Measurements from ENCODE around the gene OR2AT4.

Gene OR2AT4

GRCh38 chr11:75083217-75083605 is 13.5 kb downstream of the OR2AT4 start:
- H3K27me3 ChIP-seq (ENCODE audit: control insufficient read depth, insufficient read depth, low read length) = no peaks in the 10 kb centered on the region
- H3K9me3 ChIP-seq (ENCODE audit: control insufficient read depth, insufficient read depth, low read depth, low read length) = no peaks in the 10 kb centered on the region
- H3K27ac ChIP-seq (ENCODE audit: low read depth, low read length) = no peak overlapping the region
- no peaks in the 10 kb centered on the region for H3K36me3 ChIP-seq (ENCODE audit: control insufficient read depth, insufficient read depth, low read length)
- H3K4me3 ChIP-seq (ENCODE audit: low read depth, low read length) = no peak overlapping the region
- H3K9ac ChIP-seq (ENCODE audit: low read length) = no peak overlapping the region
- H3K4me1 ChIP-seq (ENCODE audit: control insufficient read depth, insufficient read depth, low read length) = no peaks in the 10 kb centered on the region

DNA sequence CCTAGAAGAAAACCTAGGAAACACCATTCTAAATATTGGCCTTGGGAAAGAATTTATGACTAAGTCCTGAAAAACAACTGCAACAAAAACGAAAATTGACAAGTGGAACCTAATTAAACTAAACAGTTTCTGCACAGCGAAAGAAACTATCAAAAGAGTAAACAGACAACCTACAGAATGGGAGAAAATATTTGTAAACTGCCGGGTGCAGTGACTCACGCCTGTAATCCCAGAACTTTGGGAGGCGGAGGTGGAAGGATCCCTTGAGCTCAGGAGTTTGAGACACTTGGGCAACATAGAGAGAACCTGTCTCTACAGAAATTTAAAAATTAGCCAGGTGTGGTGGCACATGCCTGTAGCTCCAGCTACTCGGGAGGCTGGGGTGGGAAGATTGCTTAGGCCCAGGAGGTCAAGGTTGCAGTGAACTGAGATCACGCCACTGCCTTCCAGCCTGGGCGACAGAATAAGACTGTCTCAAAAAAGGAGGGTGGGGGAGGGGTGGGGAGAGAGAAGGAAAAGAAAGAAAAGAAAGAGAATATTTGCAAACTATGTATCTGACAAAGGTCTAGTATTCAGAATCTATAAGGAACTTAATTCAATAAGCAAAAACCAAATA is 14.0 kb downstream of the OR2AT4 start:
- H3K4me1 ChIP-seq (ENCODE audit: control insufficient read depth, insufficient read depth, low read length) = no peaks in the 10 kb centered on the region
- H3K9ac ChIP-seq (ENCODE audit: low read length) = no peak overlapping the region
- H3K27me3 ChIP-seq (ENCODE audit: control insufficient read depth, insufficient read depth, low read length) = no peaks in the 10 kb centered on the region
- no peak overlapping the region for H3K4me3 ChIP-seq (ENCODE audit: low read depth, low read length)
- no peaks in the 10 kb centered on the region for H3K36me3 ChIP-seq (ENCODE audit: control insufficient read depth, insufficient read depth, low read length)
- no peak overlapping the region for H3K27ac ChIP-seq (ENCODE audit: low read depth, low read length)
- no peaks in the 10 kb centered on the region for H3K9me3 ChIP-seq (ENCODE audit: control insufficient read depth, insufficient read depth, low read depth, low read length)

GRCh38 chr11:75079546-75079945 is 17.1 kb downstream of the OR2AT4 start:
- H3K4me1 ChIP-seq (ENCODE audit: control insufficient read depth, insufficient read depth, low read length) = no peaks in the 10 kb centered on the region
- no peaks in the 10 kb centered on the region for H3K27me3 ChIP-seq (ENCODE audit: control insufficient read depth, insufficient read depth, low read length)
- no peaks in the 10 kb centered on the region for H3K9me3 ChIP-seq (ENCODE audit: control insufficient read depth, insufficient read depth, low read depth, low read length)
- no peak overlapping the region for H3K4me3 ChIP-seq (ENCODE audit: low read depth, low read length)
- no peaks in the 10 kb centered on the region for H3K36me3 ChIP-seq (ENCODE audit: control insufficient read depth, insufficient read depth, low read length)
- no peak overlapping the region for H3K9ac ChIP-seq (ENCODE audit: low read length)
- H3K27ac ChIP-seq (ENCODE audit: low read depth, low read length) = no peak overlapping the region

DNA sequence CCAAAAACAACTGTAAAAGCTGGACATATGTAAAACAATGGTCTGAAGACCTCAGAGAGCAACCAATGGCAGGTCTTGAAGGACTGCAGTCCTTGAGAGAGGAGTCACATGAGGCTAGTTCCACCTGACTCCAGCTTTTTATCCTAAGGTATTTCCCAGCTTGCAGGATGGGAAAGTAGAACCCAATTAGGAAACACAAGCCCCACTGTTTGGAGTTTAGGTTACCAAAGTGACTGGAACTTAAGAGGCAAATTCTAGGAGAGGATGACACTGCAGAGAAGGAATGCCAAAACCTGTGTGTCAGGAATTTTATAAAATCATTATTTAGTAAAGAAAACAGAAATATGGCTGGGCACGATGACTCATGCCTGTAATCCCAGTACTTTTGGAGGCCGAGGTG is 18.4 kb downstream of the OR2AT4 start:
- H3K4me1 ChIP-seq (ENCODE audit: control insufficient read depth, insufficient read depth, low read length) = no peaks in the 10 kb centered on the region
- H3K36me3 ChIP-seq (ENCODE audit: control insufficient read depth, insufficient read depth, low read length) = no peaks in the 10 kb centered on the region
- no peaks in the 10 kb centered on the region for H3K9me3 ChIP-seq (ENCODE audit: control insufficient read depth, insufficient read depth, low read depth, low read length)
- H3K27me3 ChIP-seq (ENCODE audit: control insufficient read depth, insufficient read depth, low read length) = no peaks in the 10 kb centered on the region
- no peak overlapping the region for H3K9ac ChIP-seq (ENCODE audit: low read length)
- H3K4me3 ChIP-seq (ENCODE audit: low read depth, low read length) = no peak overlapping the region
- H3K27ac ChIP-seq (ENCODE audit: low read depth, low read length) = no peak overlapping the region

GRCh38 chr11:75077316-75077715 is 19.4 kb downstream of the OR2AT4 start:
- Histone ChIP-seq H3K27ac (ENCODE audit: low read depth, low read length) (no peak overlapping the region), H3K27me3 (ENCODE audit: control insufficient read depth, insufficient read depth, low read length) (no peaks in the 10 kb centered on the region), H3K9ac (ENCODE audit: low read length) (no peak overlapping the region), H3K36me3 (ENCODE audit: control insufficient read depth, insufficient read depth, low read length) (no peaks in the 10 kb centered on the region), H3K9me3 (ENCODE audit: control insufficient read depth, insufficient read depth, low read depth, low read length) (no peaks in the 10 kb centered on the region), H3K4me1 (ENCODE audit: control insufficient read depth, insufficient read depth, low read length) (peaks cover 7% of the 10 kb centered on the region; the same call in 1 of the 2 replicates), H3K4me3 (ENCODE audit: low read depth, low read length) (no peak overlapping the region)

DNA sequence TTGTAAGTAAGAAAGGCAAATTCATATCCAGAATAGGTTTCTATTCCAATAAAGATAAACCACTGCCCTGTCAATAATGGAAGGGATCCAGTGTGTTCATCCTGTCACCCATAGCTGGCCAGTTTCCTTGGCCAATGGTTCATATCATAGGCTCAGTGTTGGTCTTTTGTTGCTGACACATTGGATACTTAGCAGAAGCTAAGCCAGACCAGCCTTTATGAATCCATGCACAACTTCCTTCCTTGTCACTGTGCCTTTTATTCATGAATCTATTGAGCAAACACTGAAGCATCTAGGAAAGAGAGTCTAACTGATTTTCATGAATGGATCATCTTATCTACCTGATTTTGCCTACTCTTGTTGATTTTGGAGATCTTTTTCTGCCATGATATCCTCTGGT is 20.0 kb downstream of the OR2AT4 start:
- Histone ChIP-seq H3K36me3 (ENCODE audit: control insufficient read depth, insufficient read depth, low read length) (no peaks in the 10 kb centered on the region), H3K27ac (ENCODE audit: low read depth, low read length) (no peak overlapping the region), H3K4me3 (ENCODE audit: low read depth, low read length) (no peak overlapping the region), H3K27me3 (ENCODE audit: control insufficient read depth, insufficient read depth, low read length) (no peaks in the 10 kb centered on the region), H3K4me1 (ENCODE audit: control insufficient read depth, insufficient read depth, low read length) (peaks cover 7% of the 10 kb centered on the region; the same call in 1 of the 2 replicates), H3K9me3 (ENCODE audit: control insufficient read depth, insufficient read depth, low read depth, low read length) (no peaks in the 10 kb centered on the region), H3K9ac (ENCODE audit: low read length) (no peak overlapping the region)

DNA sequence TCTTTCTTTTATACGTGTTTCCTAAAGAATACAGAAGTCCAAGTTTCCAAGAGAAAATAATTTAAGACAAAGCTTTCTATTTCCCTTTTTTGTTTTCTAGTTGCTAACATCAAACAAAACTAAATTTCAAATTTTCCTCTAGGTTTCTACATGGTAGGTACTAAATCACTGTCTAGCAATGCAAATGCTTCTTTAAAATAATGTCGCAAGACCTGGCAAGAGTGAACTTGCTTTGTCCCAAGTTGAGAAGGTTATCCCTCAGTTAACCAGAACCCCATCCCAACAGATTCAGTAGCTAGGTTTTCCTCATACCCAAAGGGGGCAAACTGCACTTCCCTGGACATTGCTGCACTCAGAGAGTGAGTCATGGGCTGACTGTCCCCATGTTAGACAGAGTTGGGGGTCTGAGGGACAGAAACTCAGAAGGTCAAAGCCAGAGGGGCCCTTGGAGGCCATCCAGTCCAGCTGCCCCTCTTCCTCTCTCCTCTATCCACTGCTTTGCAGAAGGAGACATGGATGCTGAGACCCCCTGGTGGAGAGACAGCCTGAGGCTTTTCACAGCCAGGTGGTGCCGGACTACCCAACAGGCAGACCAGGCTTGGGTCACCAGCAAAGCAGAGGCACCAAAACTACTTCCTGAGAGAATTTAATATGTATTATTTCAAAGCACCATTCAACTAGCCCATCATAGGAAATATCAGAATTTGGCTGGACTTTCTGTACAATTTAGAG is 23.1 kb downstream of the OR2AT4 start:
- no peak overlapping the region for H3K27ac ChIP-seq (ENCODE audit: low read depth, low read length)
- H3K9me3 ChIP-seq (ENCODE audit: control insufficient read depth, insufficient read depth, low read depth, low read length) = no peaks in the 10 kb centered on the region
- H3K27me3 ChIP-seq (ENCODE audit: control insufficient read depth, insufficient read depth, low read length) = no peaks in the 10 kb centered on the region
- no peak overlapping the region for H3K9ac ChIP-seq (ENCODE audit: low read length)
- H3K36me3 ChIP-seq (ENCODE audit: control insufficient read depth, insufficient read depth, low read length) = no peaks in the 10 kb centered on the region
- H3K4me1 ChIP-seq (ENCODE audit: control insufficient read depth, insufficient read depth, low read length) = peaks cover 7% of the 10 kb centered on the region; the same call in 1 of the 2 replicates
- H3K4me3 ChIP-seq (ENCODE audit: low read depth, low read length) = no peak overlapping the region

DNA sequence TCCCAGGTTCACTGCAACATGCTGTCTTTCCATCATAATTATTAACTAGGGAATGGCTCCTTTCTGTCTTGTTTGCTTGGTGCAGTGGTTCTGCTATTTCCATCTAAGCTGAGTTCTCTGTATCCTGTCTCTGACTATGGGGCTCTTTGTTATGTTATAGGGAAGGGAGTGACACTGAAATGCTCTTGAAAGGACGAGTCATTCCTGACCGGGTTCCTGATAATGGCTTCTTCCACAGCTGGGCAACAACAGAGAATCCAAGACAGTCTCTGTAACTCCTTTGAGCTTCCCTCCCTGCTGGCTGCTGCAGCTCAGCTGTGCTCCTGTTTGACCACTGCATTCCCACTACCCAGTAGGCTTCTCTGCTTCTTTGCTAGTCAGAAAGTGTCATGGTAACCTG is 24.1 kb downstream of the OR2AT4 start:
- Histone ChIP-seq H3K27me3 (ENCODE audit: control insufficient read depth, insufficient read depth, low read length) (no peaks in the 10 kb centered on the region), H3K9me3 (ENCODE audit: control insufficient read depth, insufficient read depth, low read depth, low read length) (no peaks in the 10 kb centered on the region), H3K9ac (ENCODE audit: low read length) (no peak overlapping the region), H3K27ac (ENCODE audit: low read depth, low read length) (no peak overlapping the region), H3K36me3 (ENCODE audit: control insufficient read depth, insufficient read depth, low read length) (no peaks in the 10 kb centered on the region), H3K4me3 (ENCODE audit: low read depth, low read length) (no peak overlapping the region), H3K4me1 (ENCODE audit: control insufficient read depth, insufficient read depth, low read length) (peaks cover 7% of the 10 kb centered on the region; the same call in 1 of the 2 replicates)

DNA sequence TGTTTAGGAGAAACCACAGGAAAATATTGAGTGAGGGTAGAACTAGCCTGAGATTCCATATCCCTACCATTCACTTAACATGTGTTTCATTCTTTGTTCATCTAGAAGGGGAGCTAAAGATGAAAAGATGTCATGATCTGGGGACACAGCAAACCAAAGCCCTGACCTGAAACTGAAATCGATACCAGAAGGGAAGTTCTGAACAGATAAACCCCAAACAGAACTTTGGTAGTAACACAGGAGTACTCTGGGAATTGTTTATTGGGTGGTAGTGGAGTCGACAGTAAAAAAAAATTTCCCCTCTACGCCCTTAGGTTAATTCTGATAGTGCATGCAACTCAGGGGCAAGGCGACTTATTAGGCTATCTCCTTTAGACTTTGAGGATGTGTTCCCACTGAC is 27.2 kb downstream of the OR2AT4 start:
- no peak overlapping the region for H3K27ac ChIP-seq (ENCODE audit: low read depth, low read length)
- H3K4me3 ChIP-seq (ENCODE audit: low read depth, low read length) = no peak overlapping the region
- H3K36me3 ChIP-seq (ENCODE audit: control insufficient read depth, insufficient read depth, low read length) = no peaks in the 10 kb centered on the region
- peaks cover 7% of the 10 kb centered on the region; the same call in 1 of the 2 replicates for H3K4me1 ChIP-seq (ENCODE audit: control insufficient read depth, insufficient read depth, low read length)
- H3K27me3 ChIP-seq (ENCODE audit: control insufficient read depth, insufficient read depth, low read length) = no peaks in the 10 kb centered on the region
- no peaks in the 10 kb centered on the region for H3K9me3 ChIP-seq (ENCODE audit: control insufficient read depth, insufficient read depth, low read depth, low read length)
- H3K9ac ChIP-seq (ENCODE audit: low read length) = no peak overlapping the region

DNA sequence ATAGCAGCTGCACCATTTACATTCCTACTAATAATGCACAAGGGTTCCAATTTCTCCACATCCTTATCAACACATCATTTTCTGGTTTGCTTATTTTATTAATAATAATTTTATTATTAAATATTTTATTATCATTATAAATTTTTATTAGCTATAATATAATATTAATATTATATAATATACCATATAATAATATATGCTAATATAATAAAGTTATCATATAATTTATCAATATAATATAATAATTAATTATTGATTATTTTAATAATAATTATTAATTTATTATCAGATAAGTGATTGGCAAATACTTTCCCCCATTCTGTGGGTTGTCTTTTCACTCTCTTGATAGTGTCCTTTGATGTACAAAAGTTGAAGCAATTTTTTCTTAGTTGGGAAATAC is 27.7 kb downstream of the OR2AT4 start:
- H3K9ac ChIP-seq (ENCODE audit: low read length) = no peak overlapping the region
- H3K4me3 ChIP-seq (ENCODE audit: low read depth, low read length) = no peak overlapping the region
- H3K9me3 ChIP-seq (ENCODE audit: control insufficient read depth, insufficient read depth, low read depth, low read length) = no peaks in the 10 kb centered on the region
- H3K27ac ChIP-seq (ENCODE audit: low read depth, low read length) = no peak overlapping the region
- no peaks in the 10 kb centered on the region for H3K27me3 ChIP-seq (ENCODE audit: control insufficient read depth, insufficient read depth, low read length)
- H3K36me3 ChIP-seq (ENCODE audit: control insufficient read depth, insufficient read depth, low read length) = no peaks in the 10 kb centered on the region
- peaks cover 7% of the 10 kb centered on the region; the same call in 1 of the 2 replicates for H3K4me1 ChIP-seq (ENCODE audit: control insufficient read depth, insufficient read depth, low read length)

GRCh38 chr11:75068559-75068958 is 28.1 kb downstream of the OR2AT4 start:
- Histone ChIP-seq H3K4me3 (ENCODE audit: low read depth, low read length) (no peak overlapping the region), H3K4me1 (ENCODE audit: control insufficient read depth, insufficient read depth, low read length) (peaks cover 7% of the 10 kb centered on the region; the same call in 1 of the 2 replicates), H3K27me3 (ENCODE audit: control insufficient read depth, insufficient read depth, low read length) (no peaks in the 10 kb centered on the region), H3K9ac (ENCODE audit: low read length) (no peak overlapping the region), H3K27ac (ENCODE audit: low read depth, low read length) (no peak overlapping the region), H3K9me3 (ENCODE audit: control insufficient read depth, insufficient read depth, low read depth, low read length) (no peaks in the 10 kb centered on the region), H3K36me3 (ENCODE audit: control insufficient read depth, insufficient read depth, low read length) (no peaks in the 10 kb centered on the region)
